ENCODE results near the gene CBY1.

DNA sequence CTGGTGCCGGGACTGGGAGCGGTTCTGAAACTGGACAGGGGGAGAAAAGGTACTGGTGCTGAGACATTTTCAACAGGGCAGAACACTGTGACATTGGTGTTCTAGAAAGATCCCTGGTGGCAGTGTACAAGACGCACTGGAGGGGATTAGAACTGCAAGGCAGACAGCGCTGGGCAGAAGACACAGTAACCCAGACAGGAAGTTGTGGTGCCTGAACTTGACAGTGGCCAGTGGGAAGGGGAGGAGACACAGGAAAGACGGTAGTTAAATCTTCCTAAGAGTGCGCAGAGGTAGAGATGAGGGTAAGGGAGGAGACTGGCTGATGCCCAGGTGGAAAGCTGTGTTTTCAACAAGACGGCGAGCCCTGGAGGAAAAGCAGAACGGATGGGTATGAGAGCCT lies 24.7 kb upstream of the CBY1 start:
- TF ChIP-seq, protein P1, sequence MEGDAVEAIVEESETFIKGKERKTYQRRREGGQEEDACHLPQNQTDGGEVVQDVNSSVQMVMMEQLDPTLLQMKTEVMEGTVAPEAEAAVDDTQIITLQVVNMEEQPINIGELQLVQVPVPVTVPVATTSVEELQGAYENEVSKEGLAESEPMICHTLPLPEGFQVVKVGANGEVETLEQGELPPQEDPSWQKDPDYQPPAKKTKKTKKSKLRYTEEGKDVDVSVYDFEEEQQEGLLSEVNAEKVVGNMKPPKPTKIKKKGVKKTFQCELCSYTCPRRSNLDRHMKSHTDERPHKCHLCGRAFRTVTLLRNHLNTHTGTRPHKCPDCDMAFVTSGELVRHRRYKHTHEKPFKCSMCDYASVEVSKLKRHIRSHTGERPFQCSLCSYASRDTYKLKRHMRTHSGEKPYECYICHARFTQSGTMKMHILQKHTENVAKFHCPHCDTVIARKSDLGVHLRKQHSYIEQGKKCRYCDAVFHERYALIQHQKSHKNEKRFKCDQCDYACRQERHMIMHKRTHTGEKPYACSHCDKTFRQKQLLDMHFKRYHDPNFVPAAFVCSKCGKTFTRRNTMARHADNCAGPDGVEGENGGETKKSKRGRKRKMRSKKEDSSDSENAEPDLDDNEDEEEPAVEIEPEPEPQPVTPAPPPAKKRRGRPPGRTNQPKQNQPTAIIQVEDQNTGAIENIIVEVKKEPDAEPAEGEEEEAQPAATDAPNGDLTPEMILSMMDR (IDR thresholded peaks at IDR 0.05) = no peak
- no peak for TF ChIP-seq EZH2 (IDR thresholded peaks at IDR 0.05; ENCODE audit: borderline replicate concordance, insufficient read depth, low read depth, low read length, poor library complexity, severe bottlenecking)

Data from B cell (primary cell).